Measurements from ENCODE around the gene FAM118B.

DNA sequence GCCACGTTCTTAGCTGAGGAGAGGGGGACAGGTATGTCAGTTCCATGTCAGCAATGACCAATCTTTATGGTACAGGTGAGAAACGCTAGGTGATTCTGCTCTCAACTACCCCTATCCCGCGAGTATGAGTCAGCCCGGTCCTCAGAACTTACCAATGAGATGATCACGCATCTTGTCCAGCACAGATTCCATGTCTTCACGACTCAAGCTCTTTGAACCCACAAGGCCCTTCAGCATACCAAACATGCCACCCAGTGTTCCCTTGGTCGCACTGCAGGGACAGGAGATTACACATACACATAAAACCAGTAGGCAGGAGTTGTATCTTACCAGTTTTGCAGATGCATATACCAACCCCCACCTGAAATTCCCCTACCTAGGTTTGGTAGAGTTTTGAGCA lies 54.2 kb downstream of the FAM118B start:
- no peak for TF ChIP-seq CTCF (IDR thresholded peaks at IDR 0.05)
- no peak for TF ChIP-seq POLR2AphosphoS5 (IDR thresholded peaks at IDR 0.05)
- no peak for TF ChIP-seq POLR2A (IDR thresholded peaks at IDR 0.05)
- no peak for TF ChIP-seq EP300 (IDR thresholded peaks at IDR 0.05)

All from stomach (tissue), 4 donors.